OCI-LY7 (cell line): Measurements from ENCODE around the gene SRPK2. TPM values are rescaled to one million over a fixed set of nuclear protein-coding genes. Genes with fewer than 3 reads are reported as not detected.

ENCODE experiments used
- BruUV-seq: library from RNA; stranded (reverse); fragments of 400-500 nt; replicated peaks from 2 replicates; lab custom pipeline; 2021; lab: Mats Ljungman, UMichigan
- CTCF ChIA-PET: fragments of 300-600 bp; sonication (Branson Sonifier 250); formaldehyde crosslinking; loops from one replicate; lab custom pipeline; 2022; ENCODE audit warnings: antibody characterized with exemption; ENCODE audit not compliant: unreplicated experiment; lab: Charles Lee
- POLR2A ChIA-PET: fragments of 300-600 bp; sonication (Branson Sonifier 250); formaldehyde crosslinking; loops from one replicate; lab custom pipeline; 2022; ENCODE audit warnings: antibody characterized with exemption; lab: Charles Lee
- DNase-seq: peaks from one replicate; pipeline ENCODE4 v3.0.0-alpha.2; 2015; ENCODE audit warnings: low spot score
- H2AFZ ChIP-seq: fragments of 200-600 bp; sonication (generic), shearing (Covaris generic); 2 replicates; pipeline ENCODE4 v1.6.1; 2014; ENCODE audit warnings: mild to moderate bottlenecking, antibody characterized with exemption, low read length, moderate library complexity
- H3K27ac ChIP-seq: fragments of 200-600 bp; sonication (generic); 2 replicates; pipeline ENCODE4 v1.5.1; 2014; ENCODE audit warnings: mixed run types, low read depth, mild to moderate bottlenecking, moderate library complexity, low read length, inconsistent platforms; ENCODE audit not compliant: poor library complexity, severe bottlenecking
- H3K36me3 ChIP-seq: fragments of 200-600 bp; sonication (generic); 2 replicates; pipeline ENCODE4 v1.6.1; 2014; ENCODE audit warnings: mild to moderate bottlenecking, antibody characterized with exemption, low read length, moderate library complexity, mixed read lengths; ENCODE audit not compliant: insufficient read depth
- H3K4me1 ChIP-seq: fragments of 200-600 bp; sonication (generic); 2 replicates; pipeline ENCODE4 v1.5.1; 2014; ENCODE audit warnings: mild to moderate bottlenecking, low read length; ENCODE audit not compliant: insufficient read depth, poor library complexity, severe bottlenecking
- H3K4me2 ChIP-seq: fragments of 200-600 bp; sonication (generic); 2 replicates; pipeline ENCODE4 v1.6.1; 2014; ENCODE audit warnings: mild to moderate bottlenecking, low read length
- H3K4me3 ChIP-seq: fragments of 200-600 bp; sonication (generic); 2 replicates; pipeline ENCODE4 v1.5.1; 2014; ENCODE audit warnings: mild to moderate bottlenecking, low read depth, low read length; ENCODE audit not compliant: poor library complexity, severe bottlenecking
- H3K79me2 ChIP-seq: fragments of 200-600 bp; sonication (generic); 2 replicates; pipeline ENCODE4 v1.6.1; 2016; ENCODE audit warnings: low read depth, mild to moderate bottlenecking, low read length, moderate library complexity, mixed read lengths; ENCODE audit not compliant: insufficient read depth
- H3K9me2 ChIP-seq: fragments of 200-600 bp; sonication (generic); 2 replicates; pipeline ENCODE4 v1.6.1; 2016; ENCODE audit warnings: mild to moderate bottlenecking, low read length, mixed read lengths; ENCODE audit not compliant: insufficient read depth
- H3K9me3 ChIP-seq: fragments of 200-600 bp; sonication (generic); 2 replicates; pipeline ENCODE4 v1.6.1; 2014; ENCODE audit warnings: mild to moderate bottlenecking, mixed run types, low read length, mixed read lengths
- H4K20me1 ChIP-seq: fragments of 200-600 bp; sonication (generic); 2 replicates; pipeline ENCODE4 v1.6.1; 2014; ENCODE audit warnings: mild to moderate bottlenecking, antibody characterized with exemption, low read length, moderate library complexity, mixed read lengths; ENCODE audit not compliant: insufficient read depth
- EZH2phosphoT487 ChIP-seq: fragments of 200-600 bp; sonication (generic); IDR thresholded peaks from 2 replicates; pipeline ENCODE4 v1.6.1; 2018; ENCODE audit warnings: low read depth, borderline replicate concordance, mild to moderate bottlenecking, mixed run types, antibody characterized with exemption, low read length, moderate library complexity, mixed read lengths
- intact Hi-C: fragments of 100-400 bp; cut with micrococcal nuclease; formaldehyde crosslinking; loops from one replicate; pipeline ENCODE4 v1.10.0; 2022; ENCODE audit not compliant: unreplicated experiment
- total RNA-seq, 2 experiments: library from RNA; depleted of rRNA in 1 of 2; stranded (reverse); fragments of >200 nt in 1 of 2; shearing (Covaris generic) in 1 of 2; gene quantifications; 2 replicates each; pipeline ENCODE4 v1.2.3, GENCODE V29; 2014 to 2022
- TF ChIP-seq, protein P1 (sequence below): fragments of 200-600 bp; sonication (generic); conservative IDR thresholded peaks from 2 replicates; pipeline ENCODE4 v1.5.1; 2014; ENCODE audit warnings: mild to moderate bottlenecking, antibody characterized with exemption, low read length, moderate library complexity, mixed read lengths

SRPK2 gene
- total RNA-seq, 2 experiments from 2014 or later = 22.1 to 26.8 TPM

GRCh38 chr7:105277341-105277740 is 111.4 kb downstream of the SRPK2 start:
- H3K36me3 ChIP-seq = no peaks in the 10 kb centered on the region
- no peak overlapping the region for H3K4me3 ChIP-seq
- TF ChIP-seq EZH2phosphoT487 = no peak
- TF ChIP-seq, protein P1, sequence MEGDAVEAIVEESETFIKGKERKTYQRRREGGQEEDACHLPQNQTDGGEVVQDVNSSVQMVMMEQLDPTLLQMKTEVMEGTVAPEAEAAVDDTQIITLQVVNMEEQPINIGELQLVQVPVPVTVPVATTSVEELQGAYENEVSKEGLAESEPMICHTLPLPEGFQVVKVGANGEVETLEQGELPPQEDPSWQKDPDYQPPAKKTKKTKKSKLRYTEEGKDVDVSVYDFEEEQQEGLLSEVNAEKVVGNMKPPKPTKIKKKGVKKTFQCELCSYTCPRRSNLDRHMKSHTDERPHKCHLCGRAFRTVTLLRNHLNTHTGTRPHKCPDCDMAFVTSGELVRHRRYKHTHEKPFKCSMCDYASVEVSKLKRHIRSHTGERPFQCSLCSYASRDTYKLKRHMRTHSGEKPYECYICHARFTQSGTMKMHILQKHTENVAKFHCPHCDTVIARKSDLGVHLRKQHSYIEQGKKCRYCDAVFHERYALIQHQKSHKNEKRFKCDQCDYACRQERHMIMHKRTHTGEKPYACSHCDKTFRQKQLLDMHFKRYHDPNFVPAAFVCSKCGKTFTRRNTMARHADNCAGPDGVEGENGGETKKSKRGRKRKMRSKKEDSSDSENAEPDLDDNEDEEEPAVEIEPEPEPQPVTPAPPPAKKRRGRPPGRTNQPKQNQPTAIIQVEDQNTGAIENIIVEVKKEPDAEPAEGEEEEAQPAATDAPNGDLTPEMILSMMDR = no peak
- H2AFZ ChIP-seq = no peak overlapping the region
- no peak overlapping the region for H3K27ac ChIP-seq
- no peak for DNase-seq
- no peaks in the 10 kb centered on the region for H4K20me1 ChIP-seq
- POLR2A ChIA-PET = interaction anchor here (0.7 kb wide), 1 partner anchor 8 kb away, joined by 4 read pairs; no protein-coding TSS in a partner anchor
- H3K79me2 ChIP-seq = 0 out of 2 replicates have a peak, but pooled peaks cover 5% of the 10 kb centered on the region
- no peaks in the 10 kb centered on the region for H3K4me1 ChIP-seq
- H3K9me3 ChIP-seq = no peaks in the 10 kb centered on the region
- H3K4me2 ChIP-seq = no peak overlapping the region
- CTCF ChIA-PET = no interaction called here
- intact Hi-C loops = no loop called here
- BruUV-seq = no TSS peak
- no peaks in the 10 kb centered on the region for H3K9me2 ChIP-seq

DNA sequence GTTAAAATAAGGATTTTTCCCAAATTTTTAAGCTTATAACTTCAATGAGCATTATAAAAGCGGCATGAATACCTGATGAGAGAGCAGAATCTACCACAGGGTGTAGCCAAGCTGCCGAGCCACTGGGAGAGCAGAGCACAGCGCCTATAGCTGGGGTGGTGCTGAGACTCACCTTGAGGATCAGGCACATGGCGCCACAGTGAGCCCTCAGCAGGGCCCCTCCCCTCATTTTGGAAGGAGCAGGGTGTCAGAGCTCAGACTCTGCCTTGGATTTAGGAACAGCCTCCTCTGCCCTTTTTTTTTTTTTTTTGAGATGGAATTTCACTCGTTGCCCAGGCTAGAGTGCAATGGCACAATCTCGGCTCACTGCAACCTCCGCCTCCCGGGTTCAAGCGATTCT is 118.6 kb downstream of the SRPK2 start:
- Histone ChIP-seq H3K4me3 (no peak overlapping the region), H3K27ac (no peak overlapping the region), H3K79me2 (peaks cover 22% of the 10 kb centered on the region; the same call in 1 of the 2 replicates), H3K4me2 (no peak overlapping the region), H4K20me1 (no peaks in the 10 kb centered on the region; the same call in 1 of the 2 replicates), H3K9me2 (no peaks in the 10 kb centered on the region), H3K9me3 (no peaks in the 10 kb centered on the region), H3K36me3 (no peaks in the 10 kb centered on the region), H3K4me1 (peaks cover 20% of the 10 kb centered on the region), H2AFZ (no peak overlapping the region)
- no TSS peak for BruUV-seq
- ChIA-PET POLR2A (interaction anchor here (0.6 to 1.2 kb wide), 3 partner anchors 8 to 18 kb away, joined by 3 to 4 read pairs (median 3); no protein-coding TSS in a partner anchor), CTCF (no interaction called here)
- no peak for DNase-seq
- TF ChIP-seq, protein P1 = no peak
- TF ChIP-seq EZH2phosphoT487 = no peak
- intact Hi-C loops = no loop called here

GRCh38 chr7:105269397-105269796 is 119.3 kb downstream of the SRPK2 start:
- H3K79me2 ChIP-seq = peaks cover 22% of the 10 kb centered on the region; the same call in 1 of the 2 replicates
- POLR2A ChIA-PET = interaction anchor here (0.6 to 2.4 kb wide), 5 partner anchors 8 to 431 kb away, joined by 3 to 5 read pairs (median 4); no protein-coding TSS in a partner anchor
- intact Hi-C loops = no loop called here

More at GRCh38 chr7:105269397-105269796, 119.3 kb downstream of the SRPK2 start:
- BruUV-seq = no TSS peak
- H4K20me1 ChIP-seq = no peaks in the 10 kb centered on the region; the same call in 1 of the 2 replicates
- peak overlapping the region; percentile 80 for H2AFZ ChIP-seq
- H3K4me2 ChIP-seq = peak overlapping the region; percentile 85
- no peaks in the 10 kb centered on the region for H3K9me2 ChIP-seq
- peaks cover 20% of the 10 kb centered on the region for H3K4me1 ChIP-seq
- DNase-seq = no peak
- peak overlapping the region; percentile 60 for H3K4me3 ChIP-seq
- H3K9me3 ChIP-seq = no peaks in the 10 kb centered on the region
- CTCF ChIA-PET = no interaction called here
- TF ChIP-seq EZH2phosphoT487 = no peak
- TF ChIP-seq, protein P1 = no peak
- no peaks in the 10 kb centered on the region for H3K36me3 ChIP-seq
- no peak overlapping the region for H3K27ac ChIP-seq
